ENCODE results near the gene SAMD11. TPM values are rescaled to one million over a fixed set of nuclear protein-coding genes. Genes with fewer than 3 reads are reported as not detected.

Gene SAMD11
- total RNA-seq, 2 experiments from 2014 or later: not detected

- Histone ChIP-seq H3K27me3 (ENCODE audit: control insufficient read depth in 1 of 2, insufficient read depth in 2 of 2, low read length in 2 of 2) (no peaks in the 10 kb centered on the region), H3K4me1 (ENCODE audit: insufficient read depth, low read length) (peaks cover 47% of the 10 kb centered on the region), H3K27ac (ENCODE audit: low read depth in 1 of 2, low read length in 2 of 2) (no peak overlapping the region), H3K36me3 (ENCODE audit: insufficient read depth, low read length) (peaks cover 12% of the 10 kb centered on the region), H3K9me3 (ENCODE audit: control insufficient read depth in 1 of 2, insufficient read depth in 1 of 2, low read length in 2 of 2) (no peaks in the 10 kb centered on the region), H3K4me3 (ENCODE audit: low read length) (peak overlapping the region; percentile 14)
- TF ChIP-seq, protein P1, sequence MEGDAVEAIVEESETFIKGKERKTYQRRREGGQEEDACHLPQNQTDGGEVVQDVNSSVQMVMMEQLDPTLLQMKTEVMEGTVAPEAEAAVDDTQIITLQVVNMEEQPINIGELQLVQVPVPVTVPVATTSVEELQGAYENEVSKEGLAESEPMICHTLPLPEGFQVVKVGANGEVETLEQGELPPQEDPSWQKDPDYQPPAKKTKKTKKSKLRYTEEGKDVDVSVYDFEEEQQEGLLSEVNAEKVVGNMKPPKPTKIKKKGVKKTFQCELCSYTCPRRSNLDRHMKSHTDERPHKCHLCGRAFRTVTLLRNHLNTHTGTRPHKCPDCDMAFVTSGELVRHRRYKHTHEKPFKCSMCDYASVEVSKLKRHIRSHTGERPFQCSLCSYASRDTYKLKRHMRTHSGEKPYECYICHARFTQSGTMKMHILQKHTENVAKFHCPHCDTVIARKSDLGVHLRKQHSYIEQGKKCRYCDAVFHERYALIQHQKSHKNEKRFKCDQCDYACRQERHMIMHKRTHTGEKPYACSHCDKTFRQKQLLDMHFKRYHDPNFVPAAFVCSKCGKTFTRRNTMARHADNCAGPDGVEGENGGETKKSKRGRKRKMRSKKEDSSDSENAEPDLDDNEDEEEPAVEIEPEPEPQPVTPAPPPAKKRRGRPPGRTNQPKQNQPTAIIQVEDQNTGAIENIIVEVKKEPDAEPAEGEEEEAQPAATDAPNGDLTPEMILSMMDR (IDR thresholded peaks at IDR 0.05): no peak
- ATAC-seq (ENCODE audit: poor library complexity) (no peak), DNase-seq (peak in 1 of 14 experiments; percentile 32)
- H3K27ac Mint-ChIP-seq: no peak overlapping the region
- intact Hi-C loops (cut with DNase I, micrococcal nuclease): no loop called here
- ChIA-PET POLR2A (no interaction called here), CTCF (no interaction called here)
- H3K36me3 Mint-ChIP-seq (ENCODE audit: low read depth): peaks cover 18% of the 10 kb centered on the region
- peaks cover 16% of the 10 kb centered on the region for H3K4me1 Mint-ChIP-seq (ENCODE audit: low read depth)
- no peaks in the 10 kb centered on the region for H3K9me3 Mint-ChIP-seq
- peak overlapping the region; percentile 82 for H3K4me3 Mint-ChIP-seq
- no peaks in the 10 kb centered on the region for H3K27me3 Mint-ChIP-seq
Observed at GRCh38 chr1:961132-961669, 37.5 kb downstream of the SAMD11 start.

- CTCF ChIA-PET: no interaction called here
- H3K9me3 ChIP-seq (ENCODE audit: control insufficient read depth in 1 of 2, insufficient read depth in 1 of 2, low read length in 2 of 2): no peaks in the 10 kb centered on the region
- H3K27me3 ChIP-seq (ENCODE audit: control insufficient read depth in 1 of 2, insufficient read depth in 2 of 2, low read length in 2 of 2): no peaks in the 10 kb centered on the region
- intact Hi-C loops (cut with DNase I, micrococcal nuclease): no loop called here
- H3K4me1 ChIP-seq (ENCODE audit: insufficient read depth, low read length): peaks cover 51% of the 10 kb centered on the region
- no peak overlapping the region for H3K27ac ChIP-seq (ENCODE audit: low read depth in 1 of 2, low read length in 2 of 2)
- peaks cover 11% of the 10 kb centered on the region for H3K4me1 Mint-ChIP-seq (ENCODE audit: low read depth)
- POLR2A ChIA-PET: no interaction called here
- no peak overlapping the region for H3K27ac Mint-ChIP-seq
- H3K27me3 Mint-ChIP-seq: no peaks in the 10 kb centered on the region
- no peak overlapping the region for H3K4me3 ChIP-seq (ENCODE audit: low read length)
- no peak for DNase-seq
- H3K36me3 ChIP-seq (ENCODE audit: insufficient read depth, low read length): no peaks in the 10 kb centered on the region
- TF ChIP-seq, protein P1 (IDR thresholded peaks at IDR 0.05): no peak
- ATAC-seq (ENCODE audit: poor library complexity): no peak
- peaks cover 8% of the 10 kb centered on the region for H3K36me3 Mint-ChIP-seq (ENCODE audit: low read depth)
- H3K9me3 Mint-ChIP-seq: no peaks in the 10 kb centered on the region
- peak overlapping the region; percentile 82 for H3K4me3 Mint-ChIP-seq
Observed at GRCh38 chr1:962381-963300, 38.9 kb downstream of the SAMD11 start.

GRCh38 chr1:963301-963651 is 39.6 kb downstream of the SAMD11 start:
- ChIA-PET CTCF (no interaction called here), POLR2A (no interaction called here)
- Mint-ChIP-seq H3K9me3 (no peaks in the 10 kb centered on the region), H3K36me3 (ENCODE audit: low read depth) (peaks cover 4% of the 10 kb centered on the region), H3K4me3 (peak overlapping the region; percentile 67), H3K27ac (no peak overlapping the region), H3K27me3 (peaks cover 1% of the 10 kb centered on the region), H3K4me1 (ENCODE audit: low read depth) (peaks cover 8% of the 10 kb centered on the region)
- intact Hi-C loops (cut with DNase I, micrococcal nuclease): no loop called here
- Histone ChIP-seq H3K27me3 (ENCODE audit: control insufficient read depth in 1 of 2, insufficient read depth in 2 of 2, low read length in 2 of 2) (no peaks in the 10 kb centered on the region), H3K36me3 (ENCODE audit: insufficient read depth, low read length) (no peaks in the 10 kb centered on the region), H3K4me3 (ENCODE audit: low read length) (no peak overlapping the region), H3K27ac (ENCODE audit: low read depth in 1 of 2, low read length in 2 of 2) (no peak overlapping the region), H3K9me3 (ENCODE audit: control insufficient read depth in 1 of 2, insufficient read depth in 1 of 2, low read length in 2 of 2) (no peaks in the 10 kb centered on the region), H3K4me1 (ENCODE audit: insufficient read depth, low read length) (peaks cover 46% of the 10 kb centered on the region)
- TF ChIP-seq, protein P1 (IDR thresholded peaks at IDR 0.05): no peak
- ATAC-seq (ENCODE audit: poor library complexity) (no peak), DNase-seq (no peak)
